Peyer's patch (tissue), 4 donors: ENCODE results near the gene NTF3.

Experiments used
- CTCF ChIP-seq, 6 experiments: fragments of 450-650 bp in 4 of 6; fragments of 200-600 bp in 2 of 6; sonication (generic) in 1 of 6; IDR thresholded peaks; one replicate each; pipeline ENCODE4 v1.5.1; 2017 to 2019; ENCODE audit warnings: antibody characterized with exemption in 6 of 6, mild to moderate bottlenecking in 3 of 6, moderate library complexity in 1 of 6
- POLR2A ChIP-seq, 2 donors: fragments of 450-650 bp; IDR thresholded peaks; one replicate each; pipeline ENCODE4 v1.5.1; 2017; ENCODE audit warnings: antibody characterized with exemption in 2 of 2, mild to moderate bottlenecking in 2 of 2, moderate library complexity in 2 of 2

GRCh38 chr12:5520037-5520436 lies 88.1 kb downstream of the NTF3 start:
- TF ChIP-seq CTCF (IDR thresholded peaks at IDR 0.05) (no peak), POLR2A (IDR thresholded peaks at IDR 0.05) (no peak)
